HPDE6-E6E7 (cell line): Measurements from ENCODE around the gene FAM149B1.
"Not testable (repeated sequence)": the region's sequence is repeated elsewhere in the genome, so short reads cannot be mapped to it uniquely, and the experiment has no call there.

Experiments
- DNase-seq: peaks from one replicate; pipeline ENCODE4 v3.0.0; 2011; ENCODE audit warnings: missing footprints; ENCODE audit errors: extremely low spot score

The FAM149B1 gene

GRCh38 chr10:73167783-73168464, at the start of gene FAM149B1, which contains the start of gene ECD:
FAM149B1 (plus strand) TSS chr10:73168119; CDS start chr10:73168340, 221 bp downstream.
ECD (minus strand) TSS chr10:73168008; CDS start chr10:73163937, 4,071 bp downstream.
- DNase-seq = peak; percentile 77

- DNase-seq = no peak
Observed at GRCh38 chr10:73119457-73119856, 48.5 kb upstream of the FAM149B1 start.

DNA sequence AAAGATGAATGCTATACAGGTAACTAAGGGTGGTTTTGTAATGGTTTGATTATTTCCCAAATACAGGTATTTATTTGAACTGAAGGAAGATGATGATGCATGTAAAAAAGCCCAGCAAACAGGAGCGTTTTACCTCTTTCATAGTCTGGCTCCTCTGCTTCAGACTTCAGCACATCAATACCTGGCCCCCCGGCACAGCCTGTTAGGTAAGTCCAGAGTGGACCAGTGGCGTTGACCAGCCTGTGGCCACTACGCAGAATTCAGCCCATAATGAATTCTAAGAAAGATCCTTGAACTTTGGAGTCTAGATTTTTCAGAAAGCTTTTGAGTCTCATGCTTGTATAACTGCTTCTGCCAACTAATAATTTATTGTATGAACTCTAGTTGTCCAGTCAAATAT, 48.0 kb upstream of the FAM149B1 start:
- DNase-seq = no peak

- DNase-seq = no peak
Observed at GRCh38 chr10:73126343-73126742, 41.6 kb upstream of the FAM149B1 start.

GRCh38 chr10:73131301-73131700, 36.6 kb upstream of the FAM149B1 start:
- DNase-seq = no peak

GRCh38 chr10:73131913-73132686, 35.8 kb upstream of the FAM149B1 start:
- no peak for DNase-seq

DNA sequence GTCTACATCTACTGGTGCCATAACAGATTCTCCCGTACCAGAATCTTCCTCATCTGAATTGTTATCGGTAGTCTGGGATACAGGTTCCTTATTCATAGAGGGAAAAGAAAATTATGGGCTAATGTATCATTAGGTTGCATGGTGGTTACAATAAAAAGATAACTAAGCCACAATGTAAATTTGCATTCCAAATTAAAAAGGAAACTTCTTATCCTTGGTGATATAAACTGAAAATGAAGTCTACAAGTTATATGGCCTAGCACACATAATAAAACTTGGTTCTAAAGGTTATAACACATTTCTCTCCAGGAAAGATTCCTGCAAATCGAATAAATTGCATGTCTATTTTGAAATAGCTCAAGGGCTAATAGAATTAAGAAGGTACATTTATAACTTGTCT, 33.2 kb upstream of the FAM149B1 start:
- DNase-seq = no peak

DNA sequence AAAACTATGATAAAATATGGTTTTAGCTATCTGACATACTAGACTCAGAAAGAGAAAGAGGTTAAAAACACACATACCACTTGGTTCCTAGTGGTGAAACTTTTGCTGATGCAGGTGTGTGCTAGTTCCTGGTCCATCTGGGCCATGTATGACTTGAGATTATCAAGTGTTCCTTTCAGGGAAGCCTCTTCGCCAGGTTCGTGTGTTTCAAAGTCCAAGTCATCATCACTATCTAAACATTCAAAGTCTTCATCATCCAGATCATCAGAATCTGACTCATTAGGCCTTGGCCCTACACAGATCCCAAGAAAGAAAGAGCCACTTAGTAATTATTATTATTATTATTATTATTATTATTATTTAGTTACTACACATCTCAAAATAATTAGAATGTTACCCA, 31.3 kb upstream of the FAM149B1 start:
- DNase-seq = no peak

DNA sequence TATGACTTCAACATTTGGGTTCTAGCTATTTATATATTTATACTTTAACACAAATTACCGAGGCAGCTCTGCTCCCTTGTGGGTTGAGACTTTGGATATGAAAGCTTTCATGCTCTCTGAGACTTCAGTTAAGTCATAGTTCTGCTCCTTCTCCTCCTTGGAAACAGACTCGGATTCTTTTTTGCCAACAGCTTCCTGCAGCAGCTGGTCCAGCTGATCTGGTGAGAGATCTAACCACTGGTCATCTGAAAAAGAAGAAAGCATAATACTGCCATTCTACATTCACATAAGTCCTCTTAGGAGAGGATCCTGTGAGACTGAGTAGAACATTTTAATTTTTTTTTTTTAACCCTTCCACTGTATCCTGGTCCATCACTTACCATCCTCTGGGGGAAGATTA, 28.7 kb upstream of the FAM149B1 start:
- no peak for DNase-seq

DNA sequence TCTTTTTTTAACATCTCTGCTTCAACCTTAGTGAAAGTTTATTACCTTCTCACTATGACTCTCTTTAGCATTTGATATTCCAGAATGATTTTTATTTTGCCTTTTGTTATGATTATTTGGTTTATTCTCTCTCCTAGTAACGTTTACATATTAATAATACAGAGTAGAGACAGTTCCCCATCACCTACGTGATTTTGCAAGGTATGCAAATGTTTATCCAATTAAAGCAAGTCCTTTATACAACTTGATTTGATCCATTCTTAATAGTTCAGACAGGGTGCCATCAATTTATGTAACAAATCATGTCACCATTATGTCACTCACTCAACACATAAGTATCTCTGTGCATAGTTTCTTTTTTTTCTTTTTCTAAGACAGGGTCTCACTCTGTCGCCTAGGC, 26.3 kb upstream of the FAM149B1 start:
- no peak for DNase-seq

DNA sequence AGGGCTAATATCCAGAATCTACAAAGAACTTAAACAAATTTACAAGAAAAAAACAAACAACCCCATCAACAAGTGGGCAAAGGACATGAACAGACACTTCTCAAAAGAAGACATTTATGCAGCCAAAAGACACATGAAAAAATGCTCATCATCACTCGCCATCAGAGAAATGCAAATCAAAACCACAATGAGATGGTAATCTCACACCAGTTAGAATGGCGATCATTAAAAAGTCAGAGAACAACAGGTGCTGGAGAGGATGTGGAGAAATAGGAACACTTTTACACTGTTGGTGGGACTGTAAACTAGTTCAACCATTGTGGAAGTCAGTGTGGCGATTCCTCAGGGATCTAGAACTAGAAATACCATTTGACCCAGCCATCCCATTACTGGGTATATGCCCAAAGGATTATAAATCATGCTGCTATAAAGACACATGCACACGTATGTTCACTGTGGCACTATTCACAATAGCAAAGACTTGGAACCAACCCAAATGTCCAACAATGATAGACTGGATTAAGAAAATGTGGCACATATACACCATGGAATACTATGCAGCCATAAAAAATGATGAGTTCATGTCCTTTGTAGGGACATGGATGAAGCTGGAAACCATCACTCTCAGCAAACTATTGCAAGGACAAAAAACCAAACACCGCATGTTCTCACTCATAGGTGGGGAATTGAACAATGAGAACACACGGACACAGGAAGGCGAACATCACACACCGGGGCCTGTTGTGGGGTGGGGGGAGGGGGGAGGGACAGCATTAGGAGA, 17.1 kb upstream of the FAM149B1 start:
- DNase-seq = not testable (repeated sequence)

DNA sequence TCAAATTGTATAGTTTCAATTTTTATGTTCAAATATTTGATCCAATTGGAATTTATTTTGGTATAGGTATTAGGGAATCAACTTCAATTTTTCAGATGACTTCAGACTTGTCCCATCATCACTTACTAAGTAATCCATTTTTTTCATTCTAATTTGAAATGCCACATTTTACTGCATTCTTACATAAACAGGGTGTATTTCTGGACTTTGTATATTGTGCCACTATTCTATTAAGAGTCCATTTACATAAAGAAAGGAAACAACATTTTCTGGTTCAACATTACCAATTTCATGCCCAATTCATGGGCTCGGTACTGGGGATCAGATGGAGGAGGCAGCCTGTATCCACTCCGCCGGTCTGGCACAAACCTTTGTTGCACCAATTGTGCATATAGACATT, 15.9 kb upstream of the FAM149B1 start:
- no peak for DNase-seq

DNA sequence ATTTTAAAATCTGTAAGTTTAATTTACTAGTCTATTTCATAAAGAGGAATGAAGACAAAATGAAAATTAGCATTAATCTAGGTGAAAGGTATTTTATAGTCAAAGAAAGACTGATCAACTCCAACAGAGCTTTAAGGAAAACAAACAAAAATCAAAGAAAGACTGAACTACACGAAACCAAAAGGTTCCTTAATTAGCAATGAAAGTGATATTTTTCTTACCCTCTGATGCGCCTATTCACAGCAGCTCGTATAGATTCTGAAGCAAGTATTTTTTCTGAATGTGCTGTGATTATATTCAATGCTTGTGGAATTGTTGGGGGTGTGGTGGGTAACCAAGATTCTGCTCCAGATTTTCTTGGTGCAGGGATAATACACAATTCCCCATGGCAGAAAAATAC, 11.9 kb upstream of the FAM149B1 start:
- DNase-seq = no peak

DNA sequence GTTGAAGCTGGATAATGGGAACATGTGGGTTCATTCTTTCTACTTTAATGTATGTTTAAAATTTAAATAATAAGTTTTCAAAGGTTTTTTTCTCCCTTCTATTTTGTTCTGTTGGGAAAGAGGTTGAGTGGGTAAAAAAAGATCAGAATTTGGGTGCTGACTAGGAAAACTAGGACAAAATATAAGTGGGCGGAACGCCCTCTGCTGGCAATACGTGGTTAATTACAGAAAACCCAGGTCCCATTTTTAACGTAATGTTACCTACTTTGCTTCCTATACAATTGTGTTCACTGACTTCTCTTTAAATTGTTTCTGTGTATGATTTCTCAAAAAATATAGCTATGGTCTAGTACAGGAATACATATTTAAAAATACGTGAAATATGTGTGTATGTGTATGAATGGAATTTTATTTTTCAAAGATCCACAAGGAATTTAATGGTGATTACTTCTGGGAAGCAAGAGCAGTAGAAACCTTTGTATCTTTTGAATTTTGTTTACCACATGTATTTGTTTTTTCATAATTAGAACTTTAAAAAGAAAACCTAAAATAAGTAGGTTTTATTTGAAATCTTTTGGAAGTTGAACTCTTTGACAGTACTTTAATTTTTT, 8.8 kb upstream of the FAM149B1 start:
- DNase-seq = peak; percentile 14

DNA sequence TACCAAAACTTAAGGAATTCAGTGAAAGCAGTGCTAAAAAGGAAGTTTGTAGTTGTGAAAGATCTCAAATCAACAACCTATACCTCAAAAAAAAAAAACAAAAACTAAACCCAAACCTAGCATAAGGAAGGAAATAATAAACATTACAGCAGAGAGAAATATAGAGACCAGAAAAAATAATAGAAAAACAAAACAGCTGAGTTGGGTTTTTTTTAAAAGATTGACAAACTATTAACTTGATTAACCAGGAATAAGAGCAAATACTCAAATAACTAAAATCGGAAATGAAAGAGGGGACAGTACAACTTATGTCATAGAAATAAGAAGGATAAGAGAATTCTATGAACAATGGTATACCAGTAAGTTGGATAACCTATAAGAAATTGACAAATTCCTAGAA, 6.8 kb upstream of the FAM149B1 start:
- DNase-seq = no peak

- DNase-seq = no peak
Observed at GRCh38 chr10:73161662-73162061, 6.3 kb upstream of the FAM149B1 start.

DNA sequence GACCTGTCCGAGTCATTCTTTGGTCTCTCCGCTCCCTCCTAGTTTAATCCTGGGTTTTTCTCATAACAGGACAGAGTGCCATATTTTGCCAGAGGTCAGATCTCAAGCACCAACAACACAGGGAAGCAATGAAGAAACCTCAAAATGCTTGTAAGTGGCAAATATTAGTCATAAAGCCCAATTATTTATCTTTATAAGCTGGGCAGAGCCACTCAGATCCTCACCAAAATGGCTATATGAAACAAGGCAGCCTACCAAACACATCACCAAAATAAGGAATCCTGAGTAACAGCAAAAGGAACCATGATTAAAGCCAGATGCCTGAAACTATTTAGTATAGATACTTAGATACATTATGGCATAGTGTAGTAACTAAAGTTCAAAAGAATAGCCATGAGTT, 4.8 kb upstream of the FAM149B1 start:
- no peak for DNase-seq

- DNase-seq = no peak
Observed at GRCh38 chr10:73166972-73167371, 947 bp upstream of the FAM149B1 start.

- no peak for DNase-seq
Observed at GRCh38 chr10:73167458-73167782, 499 bp upstream of the FAM149B1 start.

- no peak for DNase-seq
Observed at GRCh38 chr10:73168465-73168803, 515 bp downstream of the FAM149B1 start.

DNA sequence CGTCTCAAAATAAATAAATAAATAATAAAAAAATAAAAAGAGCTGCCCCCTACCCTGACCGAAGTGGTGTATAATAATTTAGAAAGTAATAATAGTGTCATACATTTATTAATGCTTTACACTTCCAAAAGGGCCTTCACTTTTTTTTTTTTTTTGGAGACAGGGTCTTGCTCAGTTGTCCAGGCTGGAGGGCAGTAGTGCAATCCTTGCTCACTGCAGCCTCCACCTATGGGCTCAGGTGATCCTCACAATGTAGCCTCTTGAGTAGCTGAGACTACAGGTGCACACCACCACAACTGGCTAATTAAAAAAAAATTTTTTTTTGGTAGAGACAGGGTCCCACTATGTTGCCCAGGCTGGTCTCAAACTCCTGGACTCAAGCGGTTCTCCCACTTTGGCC, 1.4 kb downstream of the FAM149B1 start:
- DNase-seq = no peak

- no peak for DNase-seq
Observed at GRCh38 chr10:73172867-73173266, 4.9 kb downstream of the FAM149B1 start.
